Calu3 (cell line): ENCODE measurements around the gene KRT36. TPM values are rescaled to one million over a fixed set of nuclear protein-coding genes. Genes with fewer than 3 reads are reported as not detected.

Experiments used
- BruUV-seq: library from RNA; stranded (reverse); fragments of 400-500 nt; replicated peaks from 2 replicates; lab custom pipeline; 2021; lab: Mats Ljungman, UMichigan
- CTCF ChIA-PET: fragments of 300-600 bp; sonication (Branson Sonifier 250); formaldehyde crosslinking; loops from one replicate; lab custom pipeline; 2022; ENCODE audit warnings: antibody characterized with exemption; lab: Charles Lee
- DNase-seq: peaks from one replicate; pipeline ENCODE4 v3.0.0; 2022
- H3K27ac Mint-ChIP-seq: one replicate; pipeline ENCODE4 v1.8.0; 2022; ENCODE audit warnings: mixed read lengths; ENCODE audit not compliant: unreplicated experiment
- H3K27me3 Mint-ChIP-seq: one replicate; pipeline ENCODE4 v1.8.0; 2022; ENCODE audit warnings: mixed read lengths; ENCODE audit not compliant: unreplicated experiment
- H3K36me3 Mint-ChIP-seq: one replicate; pipeline ENCODE4 v1.8.0; 2022; ENCODE audit warnings: mild to moderate bottlenecking, moderate library complexity, mixed read lengths; ENCODE audit not compliant: insufficient read depth, unreplicated experiment
- H3K4me1 Mint-ChIP-seq: one replicate; pipeline ENCODE4 v1.8.0; 2022; ENCODE audit warnings: mild to moderate bottlenecking, low read depth, mixed read lengths; ENCODE audit not compliant: unreplicated experiment
- H3K4me3 Mint-ChIP-seq: one replicate; pipeline ENCODE4 v1.8.0; 2022; ENCODE audit warnings: mild to moderate bottlenecking, low read depth, moderate library complexity, mixed read lengths; ENCODE audit not compliant: unreplicated experiment
- H3K9me3 Mint-ChIP-seq: one replicate; pipeline ENCODE4 v1.8.0; 2022; ENCODE audit warnings: low read depth, mixed read lengths; ENCODE audit not compliant: unreplicated experiment
- intact Hi-C: fragments of 100-400 bp; cut with micrococcal nuclease; formaldehyde crosslinking; loops from one replicate; pipeline ENCODE4 v1.10.0; 2022; ENCODE audit not compliant: unreplicated experiment
- total RNA-seq: library from RNA; stranded (reverse); gene quantifications from 2 replicates; pipeline ENCODE4 v1.2.3, GENCODE V29; 2022
- TF ChIP-seq, protein P1 (sequence below): fragments of 200-600 bp; IDR thresholded peaks from one replicate; pipeline ENCODE4 v1.8.0; 2022; ENCODE audit warnings: antibody characterized with exemption; ENCODE audit not compliant: unreplicated experiment

The KRT36 gene
- total RNA-seq, 1 experiment from 2014 or later: not detected

DNA sequence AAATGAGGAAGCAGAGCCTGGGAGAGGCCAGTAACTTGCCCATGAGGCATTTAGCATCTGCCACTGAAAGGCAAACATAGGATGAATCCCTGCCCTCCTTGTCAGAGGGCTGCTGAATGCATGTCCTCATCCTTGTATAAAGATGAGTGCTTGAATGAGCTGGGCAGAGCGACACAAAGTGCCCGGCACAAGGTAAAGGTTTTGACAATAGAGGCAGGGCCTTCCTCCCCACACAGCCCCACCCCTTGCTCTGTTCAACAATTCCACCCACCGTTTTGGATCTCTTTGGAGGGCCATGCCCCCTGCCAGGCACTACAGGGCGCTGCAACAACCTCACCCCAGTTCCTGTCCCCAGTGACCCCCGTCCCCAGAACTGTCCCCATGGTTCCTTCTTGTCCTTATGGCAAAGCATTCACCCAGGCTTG lies 39.8 kb upstream of the KRT36 start:
- peaks cover 62% of the 10 kb centered on the region for H3K4me1 Mint-ChIP-seq
- H3K9me3 Mint-ChIP-seq: no peaks in the 10 kb centered on the region
- no peaks in the 10 kb centered on the region for H3K27me3 Mint-ChIP-seq
- H3K36me3 Mint-ChIP-seq: peaks cover 67% of the 10 kb centered on the region
- DNase-seq: peak; percentile 53
- TF ChIP-seq, protein P1, sequence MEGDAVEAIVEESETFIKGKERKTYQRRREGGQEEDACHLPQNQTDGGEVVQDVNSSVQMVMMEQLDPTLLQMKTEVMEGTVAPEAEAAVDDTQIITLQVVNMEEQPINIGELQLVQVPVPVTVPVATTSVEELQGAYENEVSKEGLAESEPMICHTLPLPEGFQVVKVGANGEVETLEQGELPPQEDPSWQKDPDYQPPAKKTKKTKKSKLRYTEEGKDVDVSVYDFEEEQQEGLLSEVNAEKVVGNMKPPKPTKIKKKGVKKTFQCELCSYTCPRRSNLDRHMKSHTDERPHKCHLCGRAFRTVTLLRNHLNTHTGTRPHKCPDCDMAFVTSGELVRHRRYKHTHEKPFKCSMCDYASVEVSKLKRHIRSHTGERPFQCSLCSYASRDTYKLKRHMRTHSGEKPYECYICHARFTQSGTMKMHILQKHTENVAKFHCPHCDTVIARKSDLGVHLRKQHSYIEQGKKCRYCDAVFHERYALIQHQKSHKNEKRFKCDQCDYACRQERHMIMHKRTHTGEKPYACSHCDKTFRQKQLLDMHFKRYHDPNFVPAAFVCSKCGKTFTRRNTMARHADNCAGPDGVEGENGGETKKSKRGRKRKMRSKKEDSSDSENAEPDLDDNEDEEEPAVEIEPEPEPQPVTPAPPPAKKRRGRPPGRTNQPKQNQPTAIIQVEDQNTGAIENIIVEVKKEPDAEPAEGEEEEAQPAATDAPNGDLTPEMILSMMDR: no peak
- no TSS peak for BruUV-seq
- CTCF ChIA-PET: interaction anchor here (0.7 to 19.2 kb wide), 10 partner anchors 9 to 136 kb away, joined by 3 to 471 read pairs (median 6); no protein-coding TSS in a partner anchor
- peak overlapping the region; percentile 99 for H3K27ac Mint-ChIP-seq
- H3K4me3 Mint-ChIP-seq: peak overlapping the region; percentile 95
- intact Hi-C loops: loop anchor here (10.0 kb wide), 1 partner anchor 595 kb away; the partner anchor contains the start of gene KRT23

DNA sequence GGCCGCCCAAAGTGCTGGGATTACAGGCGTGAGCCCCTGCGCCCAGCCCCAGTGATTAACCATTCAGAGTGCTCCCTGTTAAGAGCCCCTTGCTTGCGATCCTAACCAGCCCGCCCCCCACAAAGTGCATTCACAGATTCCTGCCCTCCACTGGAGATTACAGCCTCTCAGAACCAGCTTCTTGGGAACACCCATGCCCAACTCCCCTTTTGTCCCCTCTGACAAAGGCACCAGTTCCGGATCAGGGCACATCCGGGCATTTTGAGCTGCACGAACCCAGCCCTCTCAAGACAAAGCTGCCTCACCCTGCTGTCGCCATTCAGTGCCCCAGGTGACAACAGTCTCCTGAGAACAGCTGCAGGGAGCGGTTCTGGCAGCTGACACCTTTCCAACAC lies 39.2 kb upstream of the KRT36 start:
- intact Hi-C loops: loop anchor here (10.0 kb wide), 1 partner anchor 594 kb away; the partner anchor contains the start of gene KRT23
- DNase-seq: peak; percentile 58
- TF ChIP-seq, protein P1: no peak
- Mint-ChIP-seq H3K4me3 (peak overlapping the region; percentile 95), H3K9me3 (no peaks in the 10 kb centered on the region), H3K36me3 (peaks cover 72% of the 10 kb centered on the region), H3K4me1 (peaks cover 68% of the 10 kb centered on the region), H3K27ac (peak overlapping the region; percentile 99), H3K27me3 (no peaks in the 10 kb centered on the region)
- CTCF ChIA-PET: interaction anchor here (1.2 to 19.2 kb wide), 9 partner anchors 12 to 627 kb away, joined by 3 to 471 read pairs (median 8); partner anchors contain the start of gene KRT17
- no TSS peak for BruUV-seq

DNA sequence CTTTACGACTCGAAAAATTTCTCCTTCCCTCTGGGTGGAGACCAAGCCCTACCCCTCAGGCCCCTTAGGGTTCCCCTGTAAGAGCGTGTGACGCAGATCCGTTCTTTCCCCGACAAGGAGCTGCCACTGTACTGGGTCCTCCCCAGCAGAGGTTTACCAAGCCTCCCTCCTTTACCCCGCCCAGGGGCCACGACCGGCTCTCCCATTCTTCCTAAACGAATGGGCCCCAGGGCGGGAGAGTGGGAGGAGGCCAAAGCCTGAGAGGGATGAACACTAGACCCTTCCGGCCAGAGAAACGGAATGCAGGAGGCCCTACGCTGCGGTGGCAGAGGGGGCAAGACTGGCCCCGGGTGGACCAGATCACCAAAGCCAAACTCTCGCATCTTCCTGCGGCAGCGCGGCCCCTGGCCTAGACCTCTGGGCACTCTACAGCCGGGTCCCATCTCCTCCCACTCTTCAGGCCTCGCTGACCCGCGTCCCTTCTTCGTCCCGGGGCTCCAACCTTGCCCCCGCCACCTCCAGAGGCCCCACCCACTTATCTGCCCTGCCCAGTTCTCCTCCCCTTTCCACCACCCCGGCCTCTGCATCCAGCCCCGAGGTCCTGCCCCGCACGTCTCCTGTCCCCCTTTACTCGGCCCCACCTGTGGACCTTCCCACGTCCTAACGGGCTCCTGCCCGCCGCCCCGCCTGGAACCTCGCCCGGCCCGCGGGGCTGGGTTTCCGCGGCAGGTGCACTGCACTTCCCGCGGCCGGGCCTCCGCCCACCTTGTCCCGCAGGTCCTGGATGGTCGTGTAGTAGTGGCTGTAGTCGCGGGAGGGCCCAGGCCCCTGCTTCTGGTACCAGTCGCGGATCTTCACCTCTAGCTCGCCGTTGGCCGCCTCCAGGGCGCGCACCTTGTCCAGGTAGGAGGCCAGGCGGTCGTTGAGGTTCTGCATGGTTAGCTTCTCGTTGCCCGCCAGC lies 37.6 kb upstream of the KRT36 start:
- no peaks in the 10 kb centered on the region for H3K27me3 Mint-ChIP-seq
- TF ChIP-seq, protein P1: no peak
- BruUV-seq: TSS peak; percentile 27
- H3K27ac Mint-ChIP-seq: peak overlapping the region; percentile 99
- H3K36me3 Mint-ChIP-seq: peaks cover 88% of the 10 kb centered on the region
- DNase-seq: peak; percentile 80
- H3K9me3 Mint-ChIP-seq: no peaks in the 10 kb centered on the region
- peaks cover 71% of the 10 kb centered on the region for H3K4me1 Mint-ChIP-seq
- peak overlapping the region; percentile 95 for H3K4me3 Mint-ChIP-seq
- CTCF ChIA-PET: interaction anchor here (0.7 to 19.2 kb wide), 11 partner anchors 14 to 479 kb away, joined by 3 to 471 read pairs (median 4); partner anchors contain the start of gene KRT17
- intact Hi-C loops: loop anchor here (10.0 kb wide), 1 partner anchor 593 kb away; the partner anchor contains the start of gene KRT23

DNA sequence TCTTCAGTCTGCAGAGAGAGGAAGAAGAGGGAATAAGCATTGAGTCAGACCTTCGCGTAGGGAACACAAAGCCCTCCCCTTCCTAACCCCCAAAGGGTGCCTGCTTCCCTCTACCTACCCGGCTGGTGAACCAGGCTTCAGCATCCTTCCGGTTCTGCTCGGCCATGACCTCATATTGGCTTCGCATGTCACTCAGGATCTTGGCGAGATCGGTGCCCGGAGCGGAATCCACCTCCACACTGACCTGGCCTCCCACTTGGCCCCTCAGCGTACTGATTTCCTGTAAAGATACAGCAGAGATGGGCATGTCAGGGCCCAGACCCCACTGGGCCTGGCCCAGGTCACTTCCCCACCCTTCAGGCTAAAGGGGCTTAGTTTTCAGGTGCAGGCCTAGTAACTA lies 34.6 kb upstream of the KRT36 start:
- H3K9me3 Mint-ChIP-seq: no peaks in the 10 kb centered on the region
- CTCF ChIA-PET: interaction anchor here (0.8 to 19.2 kb wide), 4 partner anchors 23 to 904 kb away, joined by 3 to 471 read pairs (median 3); no protein-coding TSS in a partner anchor
- intact Hi-C loops: loop anchor here (5.0 to 10.0 kb wide), 2 partner anchors 589 to 667 kb away; partner anchors contain the start of gene KRT23
- H3K27ac Mint-ChIP-seq: peak overlapping the region; percentile 99
- peaks cover 73% of the 10 kb centered on the region for H3K4me1 Mint-ChIP-seq
- BruUV-seq: no TSS peak
- DNase-seq: peak; percentile 63
- H3K36me3 Mint-ChIP-seq: peaks cover 100% of the 10 kb centered on the region
- H3K27me3 Mint-ChIP-seq: no peaks in the 10 kb centered on the region
- peak overlapping the region; percentile 95 for H3K4me3 Mint-ChIP-seq
- TF ChIP-seq, protein P1: no peak
